LNCaP clone FGC (cell line): Measurements from ENCODE around the gene PDZRN3.

ENCODE experiments used
- DNase-seq: peaks from one replicate; pipeline ENCODE4 v3.0.0-alpha.2; 2011; ENCODE audit warnings: low read depth
- H3K4me3 ChIP-seq: 2 replicates; pipeline ENCODE4 v1.5.1; 2011; ENCODE audit warnings: mild to moderate bottlenecking, low read depth, low read length, control low read depth
- TF ChIP-seq, protein P1 (sequence below): IDR thresholded peaks from 2 replicates; pipeline ENCODE4 v1.5.1; 2012; ENCODE audit warnings: mild to moderate bottlenecking; ENCODE audit not compliant: control insufficient read depth, insufficient read depth; ENCODE audit errors: extremely low read depth

The PDZRN3 gene

GRCh38 chr3:73536336-73536895 lies 88.3 kb downstream of the PDZRN3 start:
- no peak for DNase-seq
- H3K4me3 ChIP-seq = no peak overlapping the region

DNA sequence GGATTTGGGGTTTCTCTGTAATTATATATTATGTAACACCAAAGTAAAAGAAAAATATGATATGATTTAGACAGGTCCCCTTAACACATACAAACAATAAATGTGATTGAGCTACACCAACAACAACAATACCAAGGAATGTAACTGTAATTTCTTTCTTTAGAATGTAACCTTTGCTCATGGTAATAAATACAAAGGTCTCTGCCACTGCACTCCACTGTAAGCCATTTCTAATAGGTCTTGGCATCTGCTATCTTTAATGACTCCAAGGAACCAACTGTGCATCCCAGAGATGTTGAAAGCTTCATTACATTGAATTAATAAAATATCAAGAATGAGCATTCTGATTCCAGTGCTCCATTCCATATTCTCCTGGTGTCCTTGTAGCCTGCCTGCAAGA lies 88.8 kb downstream of the PDZRN3 start:
- no peak for DNase-seq
- TF ChIP-seq, protein P1, sequence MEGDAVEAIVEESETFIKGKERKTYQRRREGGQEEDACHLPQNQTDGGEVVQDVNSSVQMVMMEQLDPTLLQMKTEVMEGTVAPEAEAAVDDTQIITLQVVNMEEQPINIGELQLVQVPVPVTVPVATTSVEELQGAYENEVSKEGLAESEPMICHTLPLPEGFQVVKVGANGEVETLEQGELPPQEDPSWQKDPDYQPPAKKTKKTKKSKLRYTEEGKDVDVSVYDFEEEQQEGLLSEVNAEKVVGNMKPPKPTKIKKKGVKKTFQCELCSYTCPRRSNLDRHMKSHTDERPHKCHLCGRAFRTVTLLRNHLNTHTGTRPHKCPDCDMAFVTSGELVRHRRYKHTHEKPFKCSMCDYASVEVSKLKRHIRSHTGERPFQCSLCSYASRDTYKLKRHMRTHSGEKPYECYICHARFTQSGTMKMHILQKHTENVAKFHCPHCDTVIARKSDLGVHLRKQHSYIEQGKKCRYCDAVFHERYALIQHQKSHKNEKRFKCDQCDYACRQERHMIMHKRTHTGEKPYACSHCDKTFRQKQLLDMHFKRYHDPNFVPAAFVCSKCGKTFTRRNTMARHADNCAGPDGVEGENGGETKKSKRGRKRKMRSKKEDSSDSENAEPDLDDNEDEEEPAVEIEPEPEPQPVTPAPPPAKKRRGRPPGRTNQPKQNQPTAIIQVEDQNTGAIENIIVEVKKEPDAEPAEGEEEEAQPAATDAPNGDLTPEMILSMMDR = no peak
- no peak overlapping the region for H3K4me3 ChIP-seq

More at GRCh38 chr3:73536336-73536895, 88.3 kb downstream of the PDZRN3 start:
- TF ChIP-seq, protein P1 = no peak

DNA sequence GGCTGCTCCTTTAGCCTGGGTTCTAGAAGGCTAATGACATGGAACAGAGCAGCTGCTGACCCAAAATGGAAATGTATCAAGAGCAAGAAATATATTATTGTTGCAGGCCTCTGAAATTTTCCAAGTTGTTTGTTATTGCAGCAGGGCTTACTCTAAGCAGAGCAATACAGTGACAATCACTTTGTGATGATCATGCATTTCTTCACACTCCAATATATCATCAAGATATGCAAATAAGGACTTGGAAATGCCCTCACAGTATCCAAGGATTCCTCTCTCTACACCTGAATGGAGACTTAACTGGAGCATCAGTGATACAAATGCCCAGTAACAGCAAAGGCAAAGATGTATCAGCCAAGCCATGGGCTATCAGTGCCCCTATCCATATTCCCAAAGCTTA lies 89.6 kb downstream of the PDZRN3 start:
- TF ChIP-seq, protein P1 = no peak
- no peak overlapping the region for H3K4me3 ChIP-seq
- no peak for DNase-seq

DNA sequence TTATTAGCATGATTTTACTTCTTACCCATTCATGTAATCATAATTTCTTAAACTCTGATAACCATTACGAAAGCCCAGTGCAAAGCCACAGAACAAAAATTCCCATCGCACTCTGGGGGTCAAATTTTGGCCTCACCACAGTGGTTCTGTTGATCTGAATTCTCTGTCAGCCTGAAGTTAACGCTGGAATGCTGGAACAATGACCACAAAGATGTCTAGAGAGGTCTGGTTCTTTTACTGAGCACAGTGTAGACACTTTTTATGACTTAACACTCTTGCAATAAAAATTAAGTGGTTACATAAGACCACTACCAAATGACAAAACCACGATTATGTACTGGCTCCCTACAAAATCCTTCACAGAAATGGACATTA lies 94.7 kb downstream of the PDZRN3 start:
- H3K4me3 ChIP-seq = no peak overlapping the region
- no peak for DNase-seq
- TF ChIP-seq, protein P1 = no peak

GRCh38 chr3:73529308-73530021 lies 95.3 kb downstream of the PDZRN3 start:
- TF ChIP-seq, protein P1 = no peak
- DNase-seq = no peak
- H3K4me3 ChIP-seq = no peak overlapping the region

GRCh38 chr3:73525591-73525990 lies 99.2 kb downstream of the PDZRN3 start:
- TF ChIP-seq, protein P1 = no peak
- no peak overlapping the region for H3K4me3 ChIP-seq
- DNase-seq = no peak

GRCh38 chr3:73523661-73524060 lies 101.1 kb downstream of the PDZRN3 start:
- TF ChIP-seq, protein P1 = no peak
- no peak for DNase-seq
- no peak overlapping the region for H3K4me3 ChIP-seq
